HepG2 (cell line): ENCODE measurements around the gene IGHMBP2. TPM values are rescaled to one million over a fixed set of nuclear protein-coding genes. Genes with fewer than 3 reads are reported as not detected.

Source experiments
- ATAC-seq: fragments of 200-7000 bp; cut with Tn5 transposase; 3 replicates; pipeline ENCODE4 v1.9.1; 2020; ENCODE audit warnings: mild to moderate bottlenecking, moderate library complexity
- BruUV-seq: library from RNA; stranded (reverse); fragments of 400-500 nt; replicated peaks from 2 replicates; lab custom pipeline; 2021; lab: Mats Ljungman, UMichigan
- CTCF ChIA-PET: fragments of 300-600 bp; formaldehyde crosslinking; extraction: SDS; loops from one replicate; lab custom pipeline; 2021; ENCODE audit warnings: low total read pairs, inconsistent platforms, low intra/inter-chr PET ratio; lab: Yijun Ruan, JAX
- POLR2A ChIA-PET: fragments of 350-600 bp; sonication (Branson Sonifier 250); formaldehyde crosslinking; loops from one replicate; lab custom pipeline; 2020; ENCODE audit warnings: antibody characterized with exemption, inconsistent platforms; lab: Yijun Ruan, JAX
- DNase-seq: peaks from one replicate; pipeline ENCODE4 v3.0.0-alpha.2; 2015; ENCODE audit warnings: low spot score
- FAIRE-seq: peaks from 3 replicates; lab custom pipeline; 2011; peaks lifted over from hg19 to GRCh38; lab: Jason Lieb, UNC
- H2AFZ ChIP-seq: one replicate; pipeline ENCODE4 v1.6.1; 2011; ENCODE audit warnings: low read length, inconsistent platforms
- H3K27ac ChIP-seq: fragments of 300-600 bp; 3 replicates; pipeline ENCODE4 v1.8.0; 2011; ENCODE audit warnings: mixed run types, mild to moderate bottlenecking, mixed read lengths, low read length, inconsistent platforms; ENCODE audit not compliant: insufficient read depth; ENCODE audit errors: extremely low read length
- H3K27me3 ChIP-seq, 2 experiments: fragments of 200-600 bp in 1 of 2; 2 replicates in 1 of 2; 3 replicates in 1 of 2; pipeline versions ENCODE4 v1.6.0 to v1.8.0; 2011; ENCODE audit warnings: low read length in 2 of 2, mild to moderate bottlenecking in 2 of 2, moderate library complexity in 2 of 2, inconsistent platforms in 1 of 2; ENCODE audit not compliant: insufficient read depth in 2 of 2, control insufficient read depth in 1 of 2
- H3K36me3 ChIP-seq, 2 experiments: fragments of 200-600 bp in 1 of 2; replicated peaks in 1 of 2; 2 replicates in 1 of 2; 3 replicates in 1 of 2; pipeline versions ENCODE4 v1.5.1 to v1.8.0; 2011; ENCODE audit warnings: low read length in 2 of 2, inconsistent platforms in 1 of 2; ENCODE audit not compliant: insufficient read depth in 2 of 2, control insufficient read depth in 1 of 2
- H3K4me1 ChIP-seq: 2 replicates; pipeline ENCODE4 v1.5.1; 2012; ENCODE audit warnings: low read length, inconsistent platforms; ENCODE audit not compliant: insufficient read depth
- H3K4me2 ChIP-seq: 2 replicates; pipeline ENCODE4 v1.6.0; 2011; ENCODE audit warnings: low read depth, low read length, inconsistent platforms
- H3K4me3 ChIP-seq, 3 experiments: fragments of 200-600 bp in 1 of 3; sonication (generic), shearing (Covaris generic) in 1 of 3; replicated peaks in 1 of 3; 2 replicates each; pipeline ENCODE4 v1.5.1; 2011 to 2016; ENCODE audit warnings: low read length in 3 of 3, inconsistent platforms in 2 of 3, low read depth in 2 of 3, mild to moderate bottlenecking in 2 of 3, control low read depth in 1 of 3, mixed read lengths in 1 of 3; ENCODE audit not compliant: insufficient read depth in 1 of 3
- H3K79me2 ChIP-seq: one replicate; pipeline ENCODE4 v1.6.1; 2011; ENCODE audit warnings: low read length, inconsistent platforms; ENCODE audit not compliant: insufficient read depth
- H3K9ac ChIP-seq: 2 replicates; pipeline ENCODE4 v1.6.0; 2011; ENCODE audit warnings: mild to moderate bottlenecking, low read depth, low read length, inconsistent platforms; ENCODE audit not compliant: insufficient read depth
- H3K9me3 ChIP-seq: 2 replicates; pipeline ENCODE4 v1.5.1; 2012; ENCODE audit warnings: mild to moderate bottlenecking, low read length
- H4K20me1 ChIP-seq: 2 replicates; pipeline ENCODE4 v1.6.0; 2011; ENCODE audit warnings: inconsistent platforms, mild to moderate bottlenecking, low read length, moderate library complexity; ENCODE audit not compliant: insufficient read depth
- ARNTL ChIP-seq: sonication (generic); formaldehyde crosslinking; IDR thresholded peaks from 2 replicates; pipeline ENCODE4 v1.4.0; 2020; ENCODE audit warnings: mild to moderate bottlenecking, missing genetic modification reagents
- CTCF ChIP-seq: sonication (generic); formaldehyde crosslinking; IDR thresholded peaks from 2 replicates; pipeline ENCODE4 v1.5.0; 2020; ENCODE audit warnings: mild to moderate bottlenecking, missing genetic modification reagents, moderate library complexity
- EED ChIP-seq: sonication (generic); formaldehyde crosslinking; IDR thresholded peaks from 2 replicates; pipeline ENCODE4 v1.5.0; 2020; ENCODE audit warnings: mild to moderate bottlenecking, missing genetic modification reagents
- HIC2 ChIP-seq: sonication (generic); formaldehyde crosslinking; IDR thresholded peaks from 2 replicates; pipeline ENCODE4 v1.9.0; 2022; ENCODE audit warnings: low read depth, missing genetic modification reagents
- HIVEP1 ChIP-seq: sonication (generic); formaldehyde crosslinking; IDR thresholded peaks from 2 replicates; pipeline ENCODE4 v1.4.0; 2020; ENCODE audit warnings: mild to moderate bottlenecking, missing genetic modification reagents
- KDM4B ChIP-seq: sonication (generic); formaldehyde crosslinking; IDR thresholded peaks from 2 replicates; pipeline ENCODE4 v1.4.0; 2020; ENCODE audit warnings: missing genetic modification reagents
- MTA1 ChIP-seq: sonication (generic); formaldehyde crosslinking; IDR thresholded peaks from 2 replicates; pipeline ENCODE4 v1.4.0; 2020; ENCODE audit warnings: missing genetic modification reagents, mild to moderate bottlenecking, borderline replicate concordance
- NFIC ChIP-seq: IDR thresholded peaks from 2 replicates; pipeline ENCODE4 v1.6.1; 2012; ENCODE audit warnings: mild to moderate bottlenecking, low read length, inconsistent platforms
- NFKB2 ChIP-seq: sonication (generic); formaldehyde crosslinking; IDR thresholded peaks from 2 replicates; pipeline ENCODE4 v1.4.0; 2020; ENCODE audit warnings: missing genetic modification reagents, borderline replicate concordance
- NRL ChIP-seq: sonication (generic); formaldehyde crosslinking; IDR thresholded peaks from 2 replicates; pipeline ENCODE4 v1.5.0; 2020; ENCODE audit warnings: missing genetic modification reagents, mild to moderate bottlenecking, moderate library complexity, borderline replicate concordance
- SNRNP70 ChIP-seq: fragments of 200-400 bp; formaldehyde crosslinking; IDR thresholded peaks from 2 replicates; pipeline ENCODE4 v1.6.1; 2017; ENCODE audit warnings: mild to moderate bottlenecking, low read depth, low read length, moderate library complexity
- THAP9 ChIP-seq: sonication (generic); formaldehyde crosslinking; IDR thresholded peaks from 2 replicates; pipeline ENCODE4; 2020; ENCODE audit warnings: missing genetic modification reagents, mild to moderate bottlenecking, borderline replicate concordance
- ZBTB1 ChIP-seq: sonication (generic); formaldehyde crosslinking; IDR thresholded peaks from 2 replicates; pipeline ENCODE4 v1.4.0; 2020; ENCODE audit warnings: missing genetic modification reagents, borderline replicate concordance
- ZBTB8A ChIP-seq: sonication (generic); formaldehyde crosslinking; IDR thresholded peaks from 2 replicates; pipeline ENCODE4 v1.4.0; 2020; ENCODE audit warnings: mild to moderate bottlenecking, low read depth, missing genetic modification reagents, borderline replicate concordance
- ZNF205 ChIP-seq: IDR thresholded peaks from 2 replicates; pipeline ENCODE4 v1.6.1; 2018; ENCODE audit warnings: missing biosample characterization, missing genetic modification reagents
- ZNF550 ChIP-seq: sonication (generic); formaldehyde crosslinking; IDR thresholded peaks from 2 replicates; pipeline ENCODE4 v1.4.0; 2020; ENCODE audit warnings: mild to moderate bottlenecking, missing genetic modification reagents, borderline replicate concordance
- WGBS: methylation state at CpG from one replicate; pipeline ENCODE4 v1.1.6; 2017; ENCODE audit warnings: low lambda C conversion rate; 5-methylcytosine and 5-hydroxymethylcytosine counted together
- in situ Hi-C: cut with HindIII; loops from 2 replicates; pipeline ENCODE4 v1.10.0; 2017; ENCODE audit warnings: low pct_unique_long_range_greater_than_20kb; ENCODE audit not compliant: extremely low pct_ligation_motif_present
- intact Hi-C: fragments of 100-400 bp; cut with micrococcal nuclease; formaldehyde crosslinking; loops from one replicate; pipeline ENCODE4 v1.10.0; 2022; ENCODE audit not compliant: unreplicated experiment
- polyA plus RNA-seq, 8 experiments: library from polyadenylated mRNA; depleted of rRNA in 3 of 8; stranded (reverse) in 7 of 8; unstranded in 1 of 8; fragments of >200 nt; fragmentation: Illumina TruSeq in 4 of 8; extraction: Trizol in 4 of 8; gene quantifications; 2 replicates each; pipeline versions ENCODE4 v1.2.1 to v1.2.3, GENCODE V29; 2011 to 2016; ENCODE audit warnings: low read depth in 4 of 8, missing spikeins in 1 of 8, mixed read lengths in 1 of 8; ENCODE audit not compliant: insufficient read depth in 1 of 8
- total RNA-seq, 5 experiments: library from RNA; depleted of rRNA; stranded (reverse); fragments of >200 nt; fragmentation: Illumina TruSeq; extraction: Trizol; gene quantifications; 2 replicates each; pipeline ENCODE4 v1.2.3, GENCODE V29; 2016; ENCODE audit warnings: low read depth in 1 of 5
- TF ChIP-seq, protein P1 (sequence below): sonication (generic); formaldehyde crosslinking; IDR thresholded peaks from 2 replicates; pipeline ENCODE4 v1.4.0; 2020; ENCODE audit warnings: missing genetic modification reagents, low read depth, mild to moderate bottlenecking, borderline replicate concordance

The IGHMBP2 gene
- total and polyA plus RNA-seq, 2 of the 13 experiments (the other 11 are each of a cell fraction or from before 2014, with no cell fraction given) = 8.9 to 9.9 TPM

- Histone ChIP-seq H3K79me2 (no peaks in the 10 kb centered on the region), H3K9ac (no peak overlapping the region), H3K27me3 (peaks cover 0 to 17% of the 10 kb centered on the region in 2 experiments; a peak in 2 of 5 replicates), H3K36me3 (no peaks in the 10 kb centered on the region), H3K9me3 (peaks cover 9% of the 10 kb centered on the region), H3K4me2 (no peak overlapping the region), H3K4me3 (no peak overlapping the region), H2AFZ (no peak overlapping the region), H3K27ac (no peak overlapping the region), H4K20me1 (no peaks in the 10 kb centered on the region), H3K4me1 (peaks cover 11% of the 10 kb centered on the region)
- DNase-seq = no peak
- no peak for FAIRE-seq
- no peak for ATAC-seq
- intact Hi-C loops = no loop called here
- 75% methylated on average over 2 of the region's 3 CpGs for WGBS
- CTCF ChIA-PET = no interaction called here
- no TSS peak for BruUV-seq
- POLR2A ChIA-PET = no interaction called here
- in situ Hi-C loops = no loop called here
- TF ChIP-seq HIVEP1 (CRISPR knock-in tag) (no peak), KDM4B (CRISPR knock-in tag) (no peak), ZNF205 (CRISPR knock-in tag) (no peak), ZBTB8A (no peak), NFIC (no peak), NRL (CRISPR knock-in tag) (no peak), ZNF550 (CRISPR knock-in tag) (no peak), THAP9 (CRISPR knock-in tag) (no peak), SNRNP70 (no peak), HIC2 (CRISPR knock-in tag) (no peak), ZBTB1 (CRISPR knock-in tag) (no peak), MTA1 (CRISPR knock-in tag) (no peak), CTCF (CRISPR knock-in tag) (no peak), EED (CRISPR knock-in tag) (no peak), ARNTL (CRISPR knock-in tag) (no peak), NFKB2 (CRISPR knock-in tag) (no peak)
- TF ChIP-seq, protein P1, sequence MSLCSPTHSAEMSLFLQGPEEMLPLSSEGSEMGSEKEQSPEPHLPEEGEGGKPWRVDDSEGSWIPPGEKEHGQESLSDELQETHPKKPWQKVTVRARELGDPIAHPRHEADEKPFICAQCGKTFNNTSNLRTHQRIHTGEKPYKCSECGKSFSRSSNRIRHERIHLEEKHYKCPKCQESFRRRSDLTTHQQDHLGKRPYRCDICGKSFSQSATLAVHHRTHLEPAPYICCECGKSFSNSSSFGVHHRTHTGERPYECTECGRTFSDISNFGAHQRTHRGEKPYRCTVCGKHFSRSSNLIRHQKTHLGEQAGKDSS = no peak
Measured at GRCh38 chr11:68863553-68864265, 40.0 kb upstream of the IGHMBP2 start.
